SK-N-SH (cell line): Measurements from ENCODE around the gene TEAD4.

Source experiments
- EZH2phosphoT487 ChIP-seq: fragments of 200-600 bp; sonication (generic); IDR thresholded peaks from 2 replicates; pipeline ENCODE4 v1.6.1; 2017; ENCODE audit warnings: low read depth, mixed run types, mild to moderate bottlenecking, antibody characterized with exemption, moderate library complexity, borderline replicate concordance
- MEF2A ChIP-seq: IDR thresholded peaks from 2 replicates; pipeline ENCODE4 v1.4.0; 2012; ENCODE audit warnings: low read depth, borderline replicate concordance
- TF ChIP-seq, protein P1 (sequence below): IDR thresholded peaks from 2 replicates; pipeline ENCODE4 v1.4.0; 2012; ENCODE audit warnings: low read depth, borderline replicate concordance
- TF ChIP-seq, protein P2 (sequence below): fragments of 200-600 bp; sonication (generic); IDR thresholded peaks from 2 replicates; pipeline ENCODE4 v1.6.1; 2017; ENCODE audit warnings: antibody characterized with exemption, mild to moderate bottlenecking, moderate library complexity
- TF ChIP-seq, protein P3 (sequence below): IDR thresholded peaks from 2 replicates; pipeline ENCODE4 v1.4.0; 2012; ENCODE audit warnings: low read depth

DNA sequence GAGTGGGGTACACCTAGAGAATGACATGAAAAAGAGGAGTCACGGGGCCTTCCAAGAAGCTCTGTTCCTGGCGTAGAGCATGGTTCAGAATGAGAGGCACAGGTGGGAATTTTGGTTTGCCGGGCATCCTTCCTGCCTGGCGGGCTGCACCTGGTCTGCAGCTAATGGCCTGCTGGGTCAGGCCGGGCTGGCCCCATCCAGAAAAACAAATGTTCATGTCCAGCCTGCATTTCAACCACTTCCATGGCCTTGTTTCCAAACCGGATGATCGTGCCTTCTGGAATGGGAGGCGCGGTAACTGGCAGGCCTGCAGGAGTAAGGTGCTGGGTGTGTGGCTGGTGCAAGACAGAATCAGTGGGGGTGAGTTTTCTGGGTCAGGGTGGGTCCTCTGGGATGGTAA is 14.4 kb downstream of the TEAD4 start:
- TF ChIP-seq, protein P1, sequence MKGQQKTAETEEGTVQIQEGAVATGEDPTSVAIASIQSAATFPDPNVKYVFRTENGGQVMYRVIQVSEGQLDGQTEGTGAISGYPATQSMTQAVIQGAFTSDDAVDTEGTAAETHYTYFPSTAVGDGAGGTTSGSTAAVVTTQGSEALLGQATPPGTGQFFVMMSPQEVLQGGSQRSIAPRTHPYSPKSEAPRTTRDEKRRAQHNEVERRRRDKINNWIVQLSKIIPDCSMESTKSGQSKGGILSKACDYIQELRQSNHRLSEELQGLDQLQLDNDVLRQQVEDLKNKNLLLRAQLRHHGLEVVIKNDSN: no peak
- TF ChIP-seq EZH2phosphoT487 (no peak), MEF2A (no peak)
- TF ChIP-seq, protein P2, sequence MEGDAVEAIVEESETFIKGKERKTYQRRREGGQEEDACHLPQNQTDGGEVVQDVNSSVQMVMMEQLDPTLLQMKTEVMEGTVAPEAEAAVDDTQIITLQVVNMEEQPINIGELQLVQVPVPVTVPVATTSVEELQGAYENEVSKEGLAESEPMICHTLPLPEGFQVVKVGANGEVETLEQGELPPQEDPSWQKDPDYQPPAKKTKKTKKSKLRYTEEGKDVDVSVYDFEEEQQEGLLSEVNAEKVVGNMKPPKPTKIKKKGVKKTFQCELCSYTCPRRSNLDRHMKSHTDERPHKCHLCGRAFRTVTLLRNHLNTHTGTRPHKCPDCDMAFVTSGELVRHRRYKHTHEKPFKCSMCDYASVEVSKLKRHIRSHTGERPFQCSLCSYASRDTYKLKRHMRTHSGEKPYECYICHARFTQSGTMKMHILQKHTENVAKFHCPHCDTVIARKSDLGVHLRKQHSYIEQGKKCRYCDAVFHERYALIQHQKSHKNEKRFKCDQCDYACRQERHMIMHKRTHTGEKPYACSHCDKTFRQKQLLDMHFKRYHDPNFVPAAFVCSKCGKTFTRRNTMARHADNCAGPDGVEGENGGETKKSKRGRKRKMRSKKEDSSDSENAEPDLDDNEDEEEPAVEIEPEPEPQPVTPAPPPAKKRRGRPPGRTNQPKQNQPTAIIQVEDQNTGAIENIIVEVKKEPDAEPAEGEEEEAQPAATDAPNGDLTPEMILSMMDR: no peak
- TF ChIP-seq, protein P3, sequence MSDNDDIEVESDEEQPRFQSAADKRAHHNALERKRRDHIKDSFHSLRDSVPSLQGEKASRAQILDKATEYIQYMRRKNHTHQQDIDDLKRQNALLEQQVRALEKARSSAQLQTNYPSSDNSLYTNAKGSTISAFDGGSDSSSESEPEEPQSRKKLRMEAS: no peak
